ENCODE measurements around the gene ZDHHC3.

ZDHHC3 gene

DNA sequence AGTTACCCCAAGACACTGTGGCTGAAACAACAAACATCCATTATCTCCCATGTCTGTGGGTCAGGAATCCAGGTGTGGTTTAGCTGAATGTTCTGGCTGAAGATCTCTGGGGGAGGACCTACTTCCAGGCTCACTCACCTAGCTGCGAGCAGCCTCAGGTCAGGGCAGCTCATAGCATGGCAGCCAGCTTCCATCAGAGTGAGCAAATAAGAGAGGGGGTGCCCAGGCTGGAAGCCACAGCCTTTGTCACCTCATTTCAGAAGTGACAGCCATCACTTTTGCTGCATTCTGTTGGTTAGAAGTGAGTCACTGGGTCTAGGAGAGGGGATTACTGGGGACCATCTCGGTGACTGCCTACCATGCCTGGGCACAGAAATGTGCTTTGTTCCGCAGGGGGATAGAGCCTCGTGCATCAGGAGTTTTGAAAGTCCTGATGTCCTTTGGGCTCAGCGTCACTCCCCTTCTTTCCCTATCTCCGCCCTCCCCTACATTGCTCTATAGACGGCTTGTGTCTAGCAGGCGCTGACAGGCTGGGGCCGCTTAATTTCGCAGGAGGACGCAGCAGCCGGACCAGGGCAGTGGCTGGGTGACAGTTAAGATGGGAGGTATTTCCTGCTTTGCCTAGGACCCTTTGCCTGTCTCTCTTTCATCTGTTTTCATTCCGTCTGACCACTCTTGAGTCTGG is 76.1 kb downstream of the ZDHHC3 start:
- DNase-seq (ENCODE audit: low spot score), result no peak
- FAIRE-seq, result no peak

DNA sequence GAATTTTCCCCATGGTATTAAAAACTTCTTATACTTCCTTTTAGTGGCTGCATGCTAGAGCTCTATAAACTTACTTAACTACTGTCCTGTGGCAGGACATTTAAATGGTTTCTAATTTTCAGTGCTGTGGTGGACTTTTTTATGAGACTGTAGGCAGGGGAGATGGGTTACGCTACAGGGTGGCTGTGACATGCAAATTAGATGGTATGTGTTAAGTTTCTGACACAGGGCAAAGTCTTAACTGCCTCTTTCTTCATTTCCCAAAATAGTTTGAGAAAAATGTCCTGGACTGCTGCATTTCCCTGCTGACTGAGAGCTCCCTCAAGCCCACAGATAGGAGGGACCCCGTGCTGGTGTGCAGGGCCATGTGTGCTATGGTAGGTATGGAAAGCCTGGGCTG is 79.5 kb downstream of the ZDHHC3 start:
- DNase-seq (ENCODE audit: low spot score) (no peak), FAIRE-seq (no peak)

DNA sequence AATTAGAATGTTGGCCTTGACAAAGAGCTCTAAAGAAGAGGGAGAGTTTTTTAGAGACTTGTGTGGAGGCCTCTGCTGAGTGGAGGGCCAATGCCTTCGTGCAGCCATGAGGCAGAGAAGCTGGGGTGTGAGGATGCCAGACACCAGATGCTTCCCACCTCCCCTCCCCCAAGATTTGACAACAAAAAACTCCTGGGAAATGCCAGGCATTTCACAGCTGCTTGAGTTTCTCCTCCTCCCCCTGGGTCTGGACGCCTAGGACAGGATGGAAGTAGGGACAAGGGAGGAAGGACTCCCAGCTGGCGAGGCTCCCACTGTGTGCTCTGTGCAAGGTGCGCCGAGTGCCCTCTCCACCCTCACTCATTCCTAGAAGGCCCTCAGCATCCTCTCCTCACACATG is 81.5 kb downstream of the ZDHHC3 start:
- DNase-seq (ENCODE audit: low spot score) (peak; percentile 41), FAIRE-seq (no peak)

DNA sequence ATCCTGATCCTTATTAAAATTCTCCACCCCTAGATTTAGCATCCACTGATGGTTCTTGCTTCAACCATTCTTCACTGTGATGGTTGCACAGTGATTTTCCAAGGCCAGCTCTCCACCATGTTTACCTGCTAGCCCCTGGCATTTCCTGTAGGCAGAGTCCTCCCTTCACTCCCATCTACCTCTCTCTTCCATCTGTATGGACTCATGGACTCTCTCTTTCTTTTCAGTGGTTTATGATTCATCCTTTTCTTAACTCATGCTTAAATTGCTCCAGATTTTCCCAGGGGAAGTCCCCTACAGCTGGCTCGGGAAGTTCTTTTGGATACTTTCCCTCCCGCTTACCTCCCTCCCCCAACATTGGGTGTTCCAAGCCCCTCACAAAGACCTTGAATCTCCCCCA is 82.9 kb downstream of the ZDHHC3 start:
- peak; percentile 66 for DNase-seq (ENCODE audit: low spot score)
- no peak for FAIRE-seq

DNA sequence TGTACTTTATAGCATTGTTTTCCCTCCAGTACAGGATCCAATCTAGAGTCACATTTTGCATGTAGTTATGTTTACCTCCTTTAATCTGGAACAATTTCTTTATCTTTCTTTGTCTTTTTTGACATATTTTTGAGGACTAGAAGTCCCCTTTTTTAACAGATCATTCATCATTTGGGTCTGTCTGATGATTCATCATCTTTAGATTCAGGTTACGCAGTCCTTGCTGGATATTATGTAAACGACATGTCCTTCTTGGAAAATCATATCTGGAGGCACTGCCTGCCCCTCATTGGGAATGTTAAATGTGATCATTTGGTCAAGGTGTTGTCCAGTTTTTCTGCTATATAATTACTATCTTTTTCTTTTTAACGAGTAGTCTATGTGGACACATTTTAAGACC is 83.3 kb downstream of the ZDHHC3 start:
- FAIRE-seq, result no peak

DNA sequence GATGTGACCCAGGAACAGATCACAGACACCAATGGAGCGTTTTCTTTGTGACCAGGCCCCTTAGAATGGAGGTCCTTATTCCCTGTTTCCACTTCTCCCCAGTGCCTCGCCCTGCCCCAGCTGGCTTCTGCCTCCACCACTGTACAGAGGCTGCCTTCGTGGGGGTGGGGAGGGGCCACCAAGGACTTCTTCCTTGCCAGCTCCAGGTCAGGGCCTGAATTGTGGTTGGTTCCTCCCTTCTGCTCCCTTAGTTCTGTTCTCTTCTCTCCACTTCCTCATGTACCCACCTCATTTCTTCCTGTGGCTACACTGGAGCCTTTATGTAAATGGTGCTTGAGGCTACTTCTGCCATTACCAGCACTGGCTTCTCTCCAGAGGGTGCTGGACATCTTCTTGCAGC is 85.1 kb downstream of the ZDHHC3 start:
- FAIRE-seq (no peak), DNase-seq (ENCODE audit: low spot score) (no peak)

More for the DNA sequence above, 83.3 kb downstream of the ZDHHC3 start:
- no peak for DNase-seq (ENCODE audit: low spot score)

DNA sequence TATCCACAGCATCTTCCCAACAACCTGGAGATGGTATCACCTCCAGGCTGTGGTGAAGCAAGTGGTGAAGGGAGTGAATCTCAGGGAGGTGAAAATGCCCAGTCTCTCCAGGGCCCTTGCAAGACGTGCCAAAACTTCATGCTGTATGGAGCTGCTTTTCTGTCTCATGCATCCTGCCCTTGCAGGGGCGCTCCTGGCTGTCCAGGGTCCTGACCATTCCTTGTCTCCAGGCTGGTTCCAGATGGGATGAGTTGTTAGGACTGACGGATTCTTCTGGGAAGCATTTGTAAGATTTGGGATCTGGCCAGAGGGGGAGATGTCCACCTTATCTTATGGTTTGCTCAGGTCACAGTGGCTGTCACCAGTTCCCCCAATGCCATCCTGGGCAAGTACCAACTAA is 85.7 kb downstream of the ZDHHC3 start:
- DNase-seq (ENCODE audit: low spot score) (no peak), FAIRE-seq (no peak)

DNA sequence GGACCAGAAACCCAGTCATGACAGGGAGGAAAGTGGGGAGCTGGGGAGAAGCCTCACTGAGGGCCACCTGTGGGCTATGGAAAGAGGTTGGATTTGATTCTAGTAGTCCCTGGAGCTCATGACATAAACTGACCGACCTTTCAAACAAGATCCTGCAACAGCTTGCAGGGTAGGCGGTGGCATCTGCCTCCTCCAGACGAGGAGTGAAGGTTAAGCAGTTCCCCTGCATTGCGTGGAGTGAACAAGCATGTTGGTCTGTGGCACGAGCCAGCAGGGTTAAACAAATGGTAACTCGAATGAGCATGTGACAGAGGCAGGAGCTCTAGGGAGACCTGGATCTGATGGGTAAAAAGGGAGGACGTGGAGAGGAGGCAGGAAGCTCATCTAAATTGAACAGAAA is 88.9 kb downstream of the ZDHHC3 start:
- FAIRE-seq, result peak; percentile 53

DNA sequence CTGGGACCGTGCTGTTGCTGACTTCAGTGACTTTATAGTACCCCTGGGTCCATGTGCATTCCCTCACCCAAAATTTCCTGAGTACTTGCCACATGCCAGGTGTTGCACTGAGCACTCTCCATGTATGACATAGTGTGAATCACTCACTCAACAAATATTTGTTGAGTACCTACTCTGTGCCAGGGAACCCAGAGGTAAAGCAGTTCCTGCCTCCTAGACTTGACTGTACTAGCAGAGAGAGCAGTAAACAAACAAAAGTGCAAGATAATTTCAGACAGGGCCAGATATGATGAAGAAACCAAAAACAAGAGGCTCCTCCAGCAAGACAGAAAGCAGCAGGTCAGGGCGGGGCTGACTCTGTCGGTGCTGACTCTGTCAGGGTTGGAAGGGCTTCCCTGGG is 89.4 kb downstream of the ZDHHC3 start:
- DNase-seq (ENCODE audit: low spot score) (peak; percentile 42), FAIRE-seq (peak; percentile 81)

More for the DNA sequence above, 88.9 kb downstream of the ZDHHC3 start:
- no peak for DNase-seq (ENCODE audit: low spot score)

DNA sequence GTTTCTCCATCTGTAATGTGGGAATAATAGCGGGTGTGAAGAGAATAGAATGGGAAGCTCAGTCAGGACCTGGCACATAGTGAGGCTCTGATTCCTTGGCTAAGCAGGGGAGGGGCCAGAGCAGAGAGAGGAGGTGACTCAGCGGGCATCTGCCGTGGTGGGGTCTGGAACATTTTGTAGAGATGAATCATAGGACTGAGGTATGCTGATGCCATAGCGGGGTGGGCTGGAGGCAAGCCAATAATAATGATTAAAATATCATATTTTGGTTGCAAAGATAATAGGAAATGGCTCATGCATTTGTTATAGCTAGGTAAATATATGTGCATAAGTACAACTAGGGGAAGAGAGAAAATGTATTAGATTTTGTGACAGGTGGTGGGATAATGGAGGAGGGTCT is 90.4 kb downstream of the ZDHHC3 start:
- FAIRE-seq (peak; percentile 66), DNase-seq (ENCODE audit: low spot score) (peak; percentile 94)

DNA sequence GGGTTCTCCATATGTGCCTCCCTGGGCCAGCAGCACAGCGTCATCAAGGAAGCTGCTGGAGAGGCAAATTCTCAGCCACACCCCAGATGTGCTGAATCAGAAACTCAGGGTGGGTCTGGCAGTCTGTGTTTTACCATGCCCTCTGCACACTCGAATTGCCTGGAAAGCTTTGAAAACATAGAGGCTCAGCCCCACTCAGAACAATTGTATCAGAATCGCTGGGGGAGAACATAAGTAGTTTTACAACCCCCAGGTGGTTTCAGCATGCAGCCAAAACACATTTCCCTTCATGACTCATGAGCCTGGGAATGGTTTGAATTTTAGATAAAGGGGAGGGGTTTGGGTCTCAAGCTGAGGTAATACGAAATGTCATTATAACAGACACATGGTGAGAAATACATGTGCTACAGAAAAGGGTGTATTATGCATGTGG is 92.0 kb downstream of the ZDHHC3 start:
- FAIRE-seq, result peak; percentile 71
- DNase-seq (ENCODE audit: low spot score), result peak; percentile 86

DNA sequence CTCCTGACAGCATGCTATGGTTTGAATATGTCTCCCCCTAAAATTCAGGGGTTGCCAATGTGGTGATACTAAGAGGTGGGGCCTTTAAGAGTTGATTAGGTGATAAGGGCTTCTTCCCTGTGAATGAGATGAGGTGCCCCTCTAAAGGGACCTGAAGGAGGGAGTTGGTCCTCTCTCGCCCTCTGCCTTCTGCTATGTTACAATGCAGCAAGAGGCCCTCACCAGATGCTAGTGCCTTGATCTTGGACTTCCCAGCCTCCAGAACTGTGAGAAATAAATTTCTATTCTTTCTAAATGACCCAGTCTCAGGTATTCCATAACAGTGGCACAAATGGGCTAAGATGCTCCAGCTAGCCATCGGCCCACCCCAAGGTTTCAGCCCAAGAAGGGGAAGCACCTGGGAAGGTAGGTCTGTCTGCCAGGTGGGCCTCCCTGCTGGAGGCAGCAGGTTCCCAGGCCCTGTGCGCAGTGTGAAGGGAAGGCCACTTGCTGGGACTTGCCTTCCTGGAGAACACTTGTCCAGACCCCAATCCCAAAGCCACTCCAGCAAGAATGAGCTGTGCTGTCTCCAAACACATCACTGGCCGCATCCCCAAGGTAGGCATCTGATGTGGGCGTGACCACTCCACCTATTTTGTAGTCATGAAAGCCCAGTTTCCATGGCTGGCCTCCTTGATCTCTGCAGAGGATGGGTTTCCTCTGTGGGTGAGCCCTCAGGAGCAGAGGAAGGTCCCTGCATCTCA is 92.6 kb downstream of the ZDHHC3 start:
- FAIRE-seq (no peak), DNase-seq (ENCODE audit: low spot score) (no peak)

DNA sequence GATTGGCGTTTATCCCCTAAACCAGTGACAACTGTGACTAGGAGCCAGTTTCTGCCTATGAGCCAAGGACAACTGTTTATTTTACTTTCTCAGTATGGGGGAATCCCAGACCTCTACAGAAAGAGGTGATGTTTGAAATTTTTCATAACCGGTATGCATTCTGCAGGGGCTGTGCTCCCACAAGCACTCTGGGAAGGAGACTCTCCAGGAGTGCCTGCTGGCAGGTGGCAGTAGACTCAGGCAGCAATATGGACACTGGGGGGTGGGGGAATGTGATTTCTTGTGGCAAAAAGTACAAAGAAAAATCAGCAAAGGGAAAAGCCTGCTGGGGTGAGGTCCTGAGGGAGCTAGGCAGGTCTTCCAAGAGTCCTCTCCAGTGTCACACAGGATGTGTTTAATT is 95.7 kb downstream of the ZDHHC3 start:
- no peak for DNase-seq (ENCODE audit: low spot score)
- FAIRE-seq, result no peak

DNA sequence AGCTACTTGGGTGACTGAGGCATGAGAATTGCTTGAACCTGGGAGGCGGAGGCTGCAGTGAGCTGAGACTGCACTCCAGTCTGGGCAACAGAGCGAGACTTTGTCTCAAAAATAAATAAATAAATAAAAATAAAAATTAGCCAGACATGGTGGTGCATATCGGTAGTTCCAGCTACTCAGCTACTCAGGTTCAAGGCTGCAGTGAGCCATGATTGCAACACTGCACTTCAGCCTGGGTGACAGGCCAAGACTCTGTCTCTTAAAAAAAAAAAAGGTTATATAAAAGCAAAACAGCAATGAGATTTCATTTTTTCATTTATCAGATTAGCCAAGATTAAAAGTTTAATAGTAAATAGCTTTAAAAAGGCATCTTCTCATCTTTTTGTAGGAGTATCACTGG is 98.6 kb downstream of the ZDHHC3 start:
- no peak for DNase-seq (ENCODE audit: low spot score)
- FAIRE-seq, result no peak

DNA sequence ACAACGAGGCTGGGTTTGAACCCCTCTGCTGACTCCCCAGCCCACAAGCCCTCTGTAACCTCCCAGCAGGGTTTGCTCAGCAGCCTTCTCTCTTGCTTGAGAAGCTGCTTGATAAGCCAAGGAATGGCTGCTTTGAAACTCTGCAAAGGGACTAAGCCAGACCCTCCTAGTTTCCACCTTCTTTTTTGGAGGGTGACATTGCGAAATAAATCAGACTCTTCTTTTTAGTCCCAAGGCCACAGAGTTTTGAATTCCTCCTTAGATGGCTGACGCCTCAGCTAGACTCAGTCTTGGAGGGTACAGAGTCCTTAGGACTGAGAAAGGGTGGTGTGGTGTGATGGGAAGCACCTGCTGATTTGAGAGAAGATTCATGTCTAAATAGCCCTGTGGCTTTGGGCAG is 100.4 kb downstream of the ZDHHC3 start:
- FAIRE-seq, result no peak
- DNase-seq (ENCODE audit: low spot score), result no peak

Measured in urothelium cell line (cell line).